Stimulated activated effector memory CD8-positive, alpha-beta T cell treated with anti-CD3 and anti-CD28 coated beads, Interleukin-12 subunit alpha, Interleukin-12 subunit beta, amount 100 ng/mL, for 72 hours (primary cell): ENCODE data around the gene PIP4K2C.
A peak's percentile ranks its signal among the peaks of the same experiment; 100 is the strongest.

Source experiments
- ATAC-seq: fragments of 150-1000 bp; cut with Tn5 transposase; 2 replicates; pipeline ENCODE4 v1.10.0; 2021
- DNase-seq, 2 donors: peaks; one replicate each; pipeline ENCODE4 v3.0.0; 2021 to 2022; ENCODE audit warnings: low spot score in 2 of 2
- H3K27ac Mint-ChIP-seq: one replicate; pipeline ENCODE4 v1.8.0; 2022; ENCODE audit warnings: mild to moderate bottlenecking, mixed read lengths
- H3K36me3 Mint-ChIP-seq: one replicate; pipeline ENCODE4 v1.8.0; 2022; ENCODE audit warnings: mild to moderate bottlenecking, mixed read lengths
- H3K4me1 Mint-ChIP-seq: one replicate; pipeline ENCODE4 v1.8.0; 2022; ENCODE audit warnings: mixed read lengths
- H3K4me3 Mint-ChIP-seq: one replicate; pipeline ENCODE4 v1.8.0; 2022; ENCODE audit warnings: mild to moderate bottlenecking, mixed read lengths
- H3K9me3 Mint-ChIP-seq: one replicate; pipeline ENCODE4 v1.8.0; 2022; ENCODE audit warnings: mixed read lengths

PIP4K2C gene

GRCh38 chr12:57607958-57608663 is 17.1 kb downstream of the PIP4K2C start:
- H3K27ac Mint-ChIP-seq = no peak overlapping the region

GRCh38 chr12:57609101-57609780 is 18.2 kb downstream of the PIP4K2C start:
- H3K4me1 Mint-ChIP-seq = peaks cover 27% of the 10 kb centered on the region
- no peak overlapping the region for H3K27ac Mint-ChIP-seq
- ATAC-seq (no peak), DNase-seq (no peak)
- no peaks in the 10 kb centered on the region for H3K9me3 Mint-ChIP-seq
- no peak overlapping the region for H3K4me3 Mint-ChIP-seq
- peaks cover 4% of the 10 kb centered on the region for H3K36me3 Mint-ChIP-seq

More at GRCh38 chr12:57607958-57608663, 17.1 kb downstream of the PIP4K2C start:
- peaks cover 38% of the 10 kb centered on the region for H3K4me1 Mint-ChIP-seq
- peaks cover 8% of the 10 kb centered on the region for H3K36me3 Mint-ChIP-seq
- ATAC-seq (no peak), DNase-seq (no peak)
- H3K4me3 Mint-ChIP-seq = no peak overlapping the region
- no peaks in the 10 kb centered on the region for H3K9me3 Mint-ChIP-seq

- DNase-seq (no peak), ATAC-seq (no peak)
- peak overlapping the region; percentile 73 for H3K27ac Mint-ChIP-seq
- peaks cover 4% of the 10 kb centered on the region for H3K36me3 Mint-ChIP-seq
- H3K9me3 Mint-ChIP-seq = no peaks in the 10 kb centered on the region
- H3K4me1 Mint-ChIP-seq = peaks cover 20% of the 10 kb centered on the region
- H3K4me3 Mint-ChIP-seq = peak overlapping the region; percentile 72
Observed at GRCh38 chr12:57609781-57610553, 19.0 kb downstream of the PIP4K2C start.

GRCh38 chr12:57610554-57611107 is 19.6 kb downstream of the PIP4K2C start:
- Mint-ChIP-seq H3K27ac (peak overlapping the region; percentile 73), H3K4me1 (peaks cover 13% of the 10 kb centered on the region), H3K36me3 (peaks cover 4% of the 10 kb centered on the region), H3K4me3 (peak overlapping the region; percentile 72), H3K9me3 (no peaks in the 10 kb centered on the region)
- ATAC-seq (no peak), DNase-seq (no peak)

GRCh38 chr12:57611108-57611826 is 20.3 kb downstream of the PIP4K2C start, which contains the start of gene ARHGEF25:
TSS of gene ARHGEF25 (plus strand) at chr12:57611435. CDS start at chr12:57611895, 460 bp downstream.
- Mint-ChIP-seq H3K4me1 (peaks cover 10% of the 10 kb centered on the region), H3K36me3 (peaks cover 4% of the 10 kb centered on the region)

GRCh38 chr12:57611827-57612710 is 21.1 kb downstream of the PIP4K2C start:
- ATAC-seq (no peak), DNase-seq (no peak)
- Mint-ChIP-seq H3K4me3 (peak overlapping the region; percentile 72), H3K9me3 (no peaks in the 10 kb centered on the region), H3K36me3 (peaks cover 4% of the 10 kb centered on the region), H3K27ac (no peak overlapping the region), H3K4me1 (peaks cover 10% of the 10 kb centered on the region)

More at GRCh38 chr12:57611108-57611826, 20.3 kb downstream of the PIP4K2C start, which contains the start of gene ARHGEF25:
- H3K4me3 Mint-ChIP-seq = peak within 1 kb of the TSS; percentile 72
- DNase-seq (peak in 1 of 2 donors; percentile 28), ATAC-seq (peak; percentile 83)
- peak within 1 kb of the TSS; percentile 73 for H3K27ac Mint-ChIP-seq
- H3K9me3 Mint-ChIP-seq = no peaks in the 10 kb centered on the region

GRCh38 chr12:57612711-57613426 is 21.9 kb downstream of the PIP4K2C start:
- Mint-ChIP-seq H3K27ac (no peak overlapping the region), H3K9me3 (no peaks in the 10 kb centered on the region), H3K4me3 (no peak overlapping the region), H3K36me3 (peaks cover 4% of the 10 kb centered on the region), H3K4me1 (peaks cover 10% of the 10 kb centered on the region)
- ATAC-seq (no peak), DNase-seq (no peak)

GRCh38 chr12:57613427-57614109 is 22.6 kb downstream of the PIP4K2C start:
- Mint-ChIP-seq H3K4me3 (no peak overlapping the region), H3K36me3 (peaks cover 4% of the 10 kb centered on the region), H3K4me1 (peaks cover 10% of the 10 kb centered on the region), H3K9me3 (no peaks in the 10 kb centered on the region), H3K27ac (no peak overlapping the region)
- ATAC-seq (no peak), DNase-seq (no peak)

GRCh38 chr12:57614178-57614947 is 23.4 kb downstream of the PIP4K2C start:
- Mint-ChIP-seq H3K36me3 (peaks cover 4% of the 10 kb centered on the region), H3K4me1 (peaks cover 17% of the 10 kb centered on the region), H3K9me3 (no peaks in the 10 kb centered on the region), H3K27ac (no peak overlapping the region), H3K4me3 (no peak overlapping the region)
- ATAC-seq (no peak), DNase-seq (no peak)

- no peak for ATAC-seq
- H3K9me3 Mint-ChIP-seq = no peaks in the 10 kb centered on the region
- DNase-seq = no peak
- no peak overlapping the region for H3K4me3 Mint-ChIP-seq
- no peak overlapping the region for H3K27ac Mint-ChIP-seq
- peaks cover 19% of the 10 kb centered on the region for H3K4me1 Mint-ChIP-seq
- peaks cover 4% of the 10 kb centered on the region for H3K36me3 Mint-ChIP-seq
Observed at GRCh38 chr12:57614948-57615500, 24.0 kb downstream of the PIP4K2C start.

- no peak overlapping the region for H3K27ac Mint-ChIP-seq
- ATAC-seq (no peak), DNase-seq (no peak)
- H3K4me3 Mint-ChIP-seq = no peak overlapping the region
- H3K36me3 Mint-ChIP-seq = peaks cover 4% of the 10 kb centered on the region
- H3K4me1 Mint-ChIP-seq = peaks cover 20% of the 10 kb centered on the region
- no peaks in the 10 kb centered on the region for H3K9me3 Mint-ChIP-seq
Observed at GRCh38 chr12:57615637-57616036, 24.6 kb downstream of the PIP4K2C start.
